HG03039 (cell line): ENCODE data around the gene ACSBG1.
A peak's percentile ranks its signal among the peaks of the same experiment; 100 is the strongest.
"Not testable (repeated sequence)": the region's sequence is repeated elsewhere in the genome, so short reads cannot be mapped to it uniquely, and the experiment has no call there.

Experiments used
- ATAC-seq: cut with Tn5 transposase; IDR thresholded peaks from one replicate; pipeline ENCODE4 v1.9.1; 2021; ENCODE audit warnings: mild to moderate bottlenecking, moderate library complexity; ENCODE audit not compliant: unreplicated experiment

ACSBG1 gene

DNA sequence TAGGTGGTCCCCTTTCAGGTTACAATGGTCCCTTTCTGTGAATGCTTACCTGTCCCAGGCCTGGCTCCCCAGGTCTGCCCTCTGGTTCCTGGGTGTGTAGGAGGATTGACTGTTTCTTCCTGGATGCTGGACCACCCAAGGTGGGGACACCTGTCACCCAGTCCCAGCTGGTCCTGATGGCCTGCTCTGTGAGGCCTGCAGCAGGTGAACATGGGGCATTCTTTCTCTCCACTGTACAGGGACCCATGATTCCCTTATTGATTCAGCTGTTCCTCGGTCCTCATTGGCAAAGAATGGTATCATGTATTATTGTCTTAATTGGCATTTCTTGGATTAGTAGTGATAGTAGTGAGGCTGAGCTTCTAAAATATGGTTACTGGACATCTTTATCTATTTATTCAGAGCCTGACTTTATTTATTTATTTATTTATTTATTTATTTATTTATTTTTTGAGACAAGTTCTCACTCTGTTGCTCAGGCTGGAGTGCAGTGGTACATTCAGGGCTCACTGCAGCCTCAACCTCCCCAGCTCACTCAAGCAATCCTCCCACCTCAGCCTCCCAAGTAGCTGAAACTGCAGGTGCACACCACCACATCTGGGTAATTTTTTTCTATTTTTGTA, 21.2 kb upstream of the ACSBG1 start:
- ATAC-seq, result no peak

DNA sequence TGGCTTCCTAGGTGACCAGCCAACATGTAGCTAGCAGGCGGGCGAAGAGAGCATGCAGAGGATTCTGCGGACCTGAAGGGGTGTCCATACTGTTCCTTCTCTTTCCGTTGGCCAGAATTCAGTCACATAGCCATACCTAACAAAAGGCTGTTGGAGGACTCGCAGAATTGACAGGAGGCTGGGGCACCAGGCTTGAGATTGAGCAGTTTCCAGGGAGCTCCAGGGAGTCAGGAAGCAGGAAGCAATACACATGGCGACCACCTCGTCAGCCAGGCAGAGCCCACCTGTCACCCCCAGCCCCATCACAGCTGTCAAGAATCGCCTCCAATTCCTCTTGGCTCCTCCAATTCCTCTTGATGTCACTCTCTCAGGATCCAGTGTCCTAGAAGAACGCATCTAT, 16.8 kb upstream of the ACSBG1 start:
- ATAC-seq, result no peak

DNA sequence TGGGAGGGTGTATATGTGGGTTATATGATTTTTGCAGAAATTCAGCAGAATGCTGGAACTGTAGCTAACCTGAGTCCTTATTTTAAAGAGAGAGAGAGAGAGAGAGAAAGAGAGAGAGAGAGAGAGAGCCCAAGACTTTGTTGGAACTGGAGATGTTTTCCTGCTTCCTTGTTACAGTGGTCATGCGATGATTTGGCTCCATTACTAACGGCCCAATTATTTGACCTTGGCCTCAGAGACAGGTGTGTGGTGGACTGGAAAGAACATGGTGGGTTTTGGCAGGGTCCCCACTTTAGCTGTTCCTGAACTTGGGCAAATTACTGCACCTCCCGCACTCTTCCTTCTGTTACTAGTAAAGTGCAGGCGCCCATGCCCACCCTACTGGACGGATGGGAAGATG, 14.8 kb upstream of the ACSBG1 start:
- no peak for ATAC-seq

DNA sequence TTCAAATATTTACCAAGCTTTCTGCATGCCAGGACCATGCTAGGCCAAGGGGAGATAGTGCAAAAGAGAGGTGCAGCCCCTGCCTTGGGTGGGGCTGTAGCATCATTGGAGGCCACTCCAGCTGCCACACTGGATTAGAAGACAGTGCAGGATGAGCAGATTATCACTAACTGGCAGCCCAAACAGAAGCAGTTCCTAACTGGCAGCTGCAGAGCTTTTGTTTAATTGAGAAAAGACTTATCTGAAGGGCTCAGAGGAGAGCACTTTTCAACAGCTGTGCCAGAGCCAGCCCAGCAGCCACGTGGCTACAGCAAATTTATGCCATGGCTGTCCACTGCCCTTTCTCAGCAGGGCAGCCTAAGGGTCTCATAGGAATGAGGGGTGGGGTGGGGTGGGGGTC, 13.5 kb upstream of the ACSBG1 start:
- ATAC-seq, result no peak

DNA sequence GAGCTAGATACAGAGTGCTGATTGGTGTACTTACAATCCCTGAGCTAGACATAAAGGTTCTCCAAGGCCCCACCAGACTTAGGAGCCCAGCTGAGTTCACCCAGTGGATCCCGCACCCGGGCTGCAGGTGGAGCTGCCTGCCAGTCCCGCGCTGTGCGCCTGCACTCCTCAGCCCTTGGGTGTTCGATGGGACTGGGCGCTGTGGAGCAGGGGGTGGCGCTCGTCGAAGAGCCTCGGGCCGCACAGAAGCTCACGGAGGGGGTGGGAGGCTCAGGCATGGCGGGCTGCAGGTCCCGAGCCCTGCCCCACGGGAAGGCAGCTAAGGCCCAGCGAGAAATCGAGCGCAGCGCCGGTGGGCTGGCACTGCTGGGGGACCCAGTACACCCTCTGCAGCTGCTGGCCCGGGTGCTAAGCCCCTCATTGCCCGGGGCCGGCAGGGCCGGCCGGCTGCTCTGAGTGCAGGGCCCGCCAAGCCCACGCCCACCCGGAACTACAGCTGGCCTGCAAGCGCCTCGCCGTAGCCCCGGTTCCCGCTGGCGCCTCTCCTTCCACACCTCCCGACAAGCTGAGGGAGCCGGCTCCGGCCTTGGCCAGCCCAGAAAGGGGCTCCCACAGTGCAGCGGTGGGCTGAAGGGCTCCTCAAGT, 11.7 kb upstream of the ACSBG1 start:
- ATAC-seq, result not testable (repeated sequence)

DNA sequence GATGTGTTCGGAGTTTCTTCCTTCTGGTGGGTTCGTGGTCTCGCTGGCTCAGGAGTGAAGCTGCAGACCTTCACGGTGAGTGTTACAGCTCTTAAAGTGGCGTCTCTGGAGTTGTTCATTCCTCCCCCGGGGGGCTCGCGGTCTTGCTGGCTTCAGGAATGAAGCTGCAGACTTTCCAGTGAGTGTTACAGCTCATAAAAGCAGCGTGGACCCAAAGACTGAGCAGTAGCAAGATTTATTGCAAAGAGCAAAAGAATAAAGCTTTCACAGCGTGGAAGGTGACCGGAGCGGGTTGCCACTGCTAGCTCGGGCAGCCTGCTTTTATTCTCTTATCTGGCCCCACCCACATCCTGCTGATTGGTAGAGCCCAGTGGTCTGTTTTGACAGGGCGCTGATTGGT, 11.0 kb upstream of the ACSBG1 start:
- ATAC-seq, result not testable (repeated sequence)

DNA sequence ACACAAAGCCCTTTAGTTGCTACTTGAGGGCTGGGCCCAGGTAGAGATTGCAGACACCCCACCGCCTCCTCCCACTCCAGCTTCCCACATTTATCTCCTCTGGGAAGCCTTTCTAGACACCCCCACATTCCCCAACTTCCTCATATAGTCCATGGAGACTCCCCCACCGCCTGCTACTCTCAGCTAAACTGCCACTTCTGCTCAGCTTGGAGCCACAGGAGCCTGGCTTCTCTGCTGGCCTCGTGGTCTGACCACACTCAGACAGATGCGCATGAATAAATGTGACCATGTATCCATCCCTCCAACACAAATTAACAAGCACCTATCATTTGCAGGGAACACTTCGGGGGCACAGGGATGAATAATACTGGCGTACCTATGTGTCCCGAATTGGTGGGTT, 10.5 kb upstream of the ACSBG1 start:
- no peak for ATAC-seq

DNA sequence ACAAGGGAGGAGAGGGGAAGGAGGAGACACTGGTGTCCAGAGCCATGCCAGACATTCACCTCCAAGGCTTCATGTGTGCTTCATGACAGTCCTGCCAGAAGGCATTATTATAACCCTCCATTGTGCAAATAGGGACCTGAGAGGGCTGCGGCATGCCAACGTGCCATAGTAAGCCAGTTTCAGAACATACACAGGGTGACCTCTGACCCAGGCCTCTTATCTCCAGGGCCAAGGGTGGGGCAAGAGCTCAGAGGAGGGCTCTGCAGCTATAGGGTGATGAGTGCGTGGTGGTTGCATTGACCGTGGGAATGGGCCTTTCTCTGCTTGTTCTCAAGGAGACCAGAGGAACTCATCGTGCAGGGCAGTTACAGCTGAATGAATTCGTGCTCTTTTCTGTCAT, 9.7 kb upstream of the ACSBG1 start:
- no peak for ATAC-seq

DNA sequence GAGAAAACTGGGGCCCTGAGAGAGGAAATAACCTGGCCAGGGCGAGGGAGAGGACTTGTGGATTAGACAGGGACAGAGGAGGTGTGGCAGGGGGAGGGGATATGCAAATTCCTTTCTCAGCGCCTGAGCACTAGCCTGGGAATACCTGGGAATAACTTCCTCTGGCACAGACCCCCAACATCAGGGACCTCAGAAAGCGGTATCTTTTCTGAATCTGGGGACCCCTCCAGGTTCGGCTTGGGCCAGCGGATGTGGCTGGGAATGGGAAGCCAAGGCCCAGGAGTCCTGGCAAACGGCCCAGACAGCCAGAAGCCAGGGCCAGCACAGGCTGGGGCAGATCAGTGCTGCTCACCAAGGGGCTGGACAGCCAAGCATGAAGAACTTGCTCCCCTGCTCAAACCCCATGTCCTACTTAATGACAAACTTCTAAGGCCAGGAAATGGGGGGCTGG, 9.2 kb upstream of the ACSBG1 start:
- no peak for ATAC-seq

DNA sequence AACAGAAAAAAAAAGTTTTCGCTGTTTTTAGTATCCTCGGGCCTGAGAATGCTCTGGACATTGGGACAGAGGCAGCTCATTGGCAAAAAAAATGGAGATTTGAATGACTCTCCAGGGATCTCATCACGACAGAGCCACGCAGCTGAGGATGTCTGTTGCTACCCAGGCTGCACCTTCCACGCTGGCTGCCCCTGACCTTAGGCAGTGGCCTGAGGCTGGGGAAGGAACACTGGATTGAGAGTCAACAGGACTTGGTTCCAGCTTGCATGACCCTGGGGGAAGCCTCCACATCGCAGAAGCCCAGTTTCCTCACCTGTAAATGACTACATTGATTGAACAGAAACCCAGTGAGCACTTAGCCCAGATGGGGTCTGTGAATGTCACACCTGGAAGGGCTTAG, 8.7 kb upstream of the ACSBG1 start:
- no peak for ATAC-seq

DNA sequence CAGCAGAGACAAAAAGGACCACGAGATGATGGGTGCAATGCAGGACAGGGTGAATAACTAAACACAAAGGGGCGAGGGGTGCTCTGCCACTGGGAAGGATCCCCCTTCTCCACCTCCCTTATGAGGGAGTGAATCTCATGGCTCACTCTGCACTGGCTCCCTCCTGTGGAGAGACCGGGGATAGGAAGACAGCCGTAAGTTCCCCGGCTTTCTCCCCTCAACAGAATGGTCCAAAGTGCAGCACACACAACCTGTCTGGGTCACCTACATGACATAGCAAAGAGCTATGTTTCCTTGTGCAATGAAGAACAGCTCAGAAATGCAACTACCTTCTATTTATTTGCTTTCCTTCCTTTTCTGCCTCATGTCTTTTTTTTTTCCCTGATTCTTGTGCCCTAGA, 7.8 kb upstream of the ACSBG1 start:
- ATAC-seq, result no peak

DNA sequence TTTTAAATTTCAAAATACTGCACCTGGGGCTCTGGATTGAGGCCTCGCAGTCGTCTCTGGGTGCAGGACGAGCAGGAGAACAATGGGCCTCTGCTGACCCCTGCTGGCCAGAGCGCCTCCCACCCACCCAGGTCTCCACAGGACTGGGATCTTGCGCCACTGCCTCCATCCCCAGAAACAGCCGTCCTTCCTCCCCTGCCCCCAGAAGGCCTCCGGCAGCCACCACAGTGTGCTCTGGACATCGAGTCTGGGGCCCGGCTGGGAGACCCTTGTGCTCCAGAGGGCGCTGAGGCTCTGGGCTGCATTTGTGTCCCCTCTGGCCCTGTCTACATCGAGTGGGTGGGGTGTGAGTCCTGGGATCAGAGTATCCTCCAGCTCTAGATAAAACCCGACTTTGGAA, 6.7 kb upstream of the ACSBG1 start:
- no peak for ATAC-seq

DNA sequence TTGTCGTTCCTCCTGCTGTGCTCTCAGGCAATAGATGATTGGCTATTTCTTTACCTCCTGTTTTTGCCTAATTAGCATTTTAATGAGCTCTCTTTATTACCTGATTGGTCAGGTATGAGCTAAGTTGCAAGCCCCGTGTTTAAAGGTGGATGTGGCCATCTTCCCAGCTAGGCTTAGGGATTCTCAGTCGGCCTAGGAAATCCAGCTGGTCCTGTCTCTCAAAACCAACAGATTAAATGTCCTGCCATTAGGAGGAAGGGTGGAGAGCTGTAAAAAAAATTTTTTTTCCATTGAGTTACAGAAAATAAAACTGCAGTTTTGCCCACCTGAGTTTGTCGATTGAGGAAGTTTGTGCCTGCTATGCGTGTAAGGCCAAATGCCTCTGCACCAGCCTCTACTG, 5.4 kb upstream of the ACSBG1 start:
- ATAC-seq, result no peak

DNA sequence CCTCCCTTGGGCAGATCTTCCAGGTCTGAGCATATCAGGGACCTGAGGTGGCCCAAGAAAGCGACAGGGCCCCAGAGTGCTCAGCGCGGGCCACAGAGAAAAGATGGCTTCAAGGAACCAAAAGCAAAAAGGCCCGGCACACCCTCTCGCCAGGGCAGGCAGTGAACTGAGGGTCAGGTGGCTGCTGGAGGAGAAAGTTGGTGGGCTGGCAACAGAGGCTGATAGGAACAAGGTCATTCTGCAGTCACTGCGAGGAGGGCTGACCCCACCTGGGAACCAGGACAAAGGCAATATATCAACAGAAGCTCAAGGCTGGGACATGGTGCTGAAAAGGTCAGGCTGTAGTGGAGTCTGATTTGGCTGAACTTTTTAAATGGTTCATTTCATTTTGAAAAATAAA, 2.8 kb upstream of the ACSBG1 start:
- ATAC-seq, result no peak

DNA sequence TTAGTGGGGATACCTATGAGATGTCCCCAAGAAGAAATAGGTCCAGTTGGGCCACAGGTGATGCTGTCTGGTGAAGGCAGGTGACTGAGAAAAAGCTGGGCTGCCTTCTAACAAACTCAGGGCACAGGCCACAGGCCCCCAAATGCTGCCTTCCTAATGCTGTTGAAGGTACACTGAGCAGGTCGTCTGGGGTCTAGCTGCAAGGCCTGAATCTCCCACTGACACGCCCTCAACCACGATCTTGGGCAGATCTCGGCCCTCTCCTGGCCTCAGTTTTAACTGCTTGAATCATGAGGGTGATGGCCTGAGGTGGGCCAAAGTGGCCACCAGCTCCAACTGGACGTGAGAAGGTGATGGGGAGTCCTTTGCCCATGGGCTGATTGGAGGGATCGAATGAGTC, 2.1 kb upstream of the ACSBG1 start:
- no peak for ATAC-seq

DNA sequence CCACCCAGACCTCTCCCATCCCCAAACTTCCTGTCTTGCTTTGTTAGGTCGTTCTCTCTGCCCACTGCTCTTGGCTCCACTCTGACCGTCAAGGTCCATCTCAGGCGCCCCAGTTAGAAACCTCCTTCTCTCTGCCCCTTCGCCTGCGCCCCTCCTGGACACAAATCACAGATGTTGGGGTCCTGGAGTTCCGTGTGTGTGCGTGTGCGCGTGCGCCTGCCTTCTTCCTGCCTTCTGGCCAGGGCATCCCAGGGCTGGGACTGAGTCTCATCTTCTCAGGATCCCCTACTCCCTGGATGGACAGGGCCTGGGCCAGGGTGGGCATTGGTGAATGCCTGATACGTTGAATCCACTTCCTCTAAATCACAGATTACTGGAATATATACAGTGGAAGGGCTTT, 869 bp downstream of the ACSBG1 start:
- ATAC-seq, result no peak

DNA sequence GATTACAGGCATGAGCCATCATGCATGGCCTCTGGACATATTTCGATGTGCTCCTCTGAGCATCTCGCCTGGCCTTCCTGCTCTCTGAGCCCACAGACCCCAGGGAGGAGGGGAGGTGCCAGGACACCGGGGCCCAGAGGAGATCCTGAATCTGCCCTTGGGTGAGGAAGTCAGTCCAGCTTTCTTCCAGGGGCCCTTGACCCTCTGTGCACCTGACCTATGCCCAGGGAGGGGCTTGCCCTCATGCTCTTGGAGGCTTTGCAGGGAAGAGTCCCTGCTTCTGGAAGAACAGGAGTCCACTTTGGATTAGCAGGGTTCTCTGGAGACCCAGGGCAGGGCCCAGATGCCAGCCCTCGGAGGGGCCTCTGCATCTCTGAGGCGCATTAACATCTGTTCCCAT, 1.4 kb downstream of the ACSBG1 start:
- ATAC-seq, result no peak

DNA sequence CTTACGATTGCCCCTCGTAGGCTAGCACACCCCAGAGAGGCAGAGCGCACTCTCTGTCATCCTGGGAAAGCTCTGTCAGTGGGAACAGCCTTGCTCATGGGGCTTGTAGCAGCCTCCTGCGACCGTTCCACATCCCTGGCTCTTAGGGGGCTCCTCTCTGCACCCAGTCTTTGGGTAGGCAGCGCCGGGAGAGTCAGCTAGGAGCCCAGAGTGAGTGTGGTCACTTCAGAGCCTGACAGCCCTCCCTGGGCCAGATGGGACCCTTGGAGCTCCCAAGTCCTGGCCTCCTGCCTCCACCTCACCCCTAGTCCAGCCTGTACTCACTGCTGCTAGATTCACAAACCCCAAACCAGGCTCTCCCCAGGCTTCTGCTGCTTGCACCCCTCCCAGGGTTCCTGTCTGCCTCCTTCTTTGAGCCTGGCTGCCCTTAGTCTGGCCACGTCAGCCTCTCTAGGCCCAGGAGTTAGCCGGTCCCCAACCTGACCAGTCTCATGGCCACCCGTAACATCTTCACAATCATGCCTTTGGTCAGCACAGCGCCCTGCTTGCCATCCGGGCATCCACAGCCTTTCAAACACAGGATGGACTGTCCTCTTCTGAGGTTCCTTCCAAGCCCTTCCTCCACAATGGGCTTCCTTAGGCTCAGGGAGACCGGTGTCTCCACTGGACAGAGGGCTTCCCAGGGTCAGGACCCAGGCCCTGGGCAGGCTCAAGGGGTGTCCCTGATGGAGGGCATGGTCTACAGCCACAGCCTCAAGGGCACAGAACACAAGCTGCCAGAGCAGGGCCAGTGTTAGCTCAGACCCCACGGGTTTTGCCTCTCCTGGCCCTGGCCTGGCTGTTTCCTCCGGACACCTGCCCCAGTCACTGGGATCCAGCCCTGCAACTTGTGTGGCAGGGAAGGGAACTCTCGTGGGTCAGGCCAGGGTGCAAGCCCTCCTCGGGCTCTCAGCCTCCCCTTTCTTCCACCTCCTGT, 4.6 kb downstream of the ACSBG1 start:
- ATAC-seq, result no peak

DNA sequence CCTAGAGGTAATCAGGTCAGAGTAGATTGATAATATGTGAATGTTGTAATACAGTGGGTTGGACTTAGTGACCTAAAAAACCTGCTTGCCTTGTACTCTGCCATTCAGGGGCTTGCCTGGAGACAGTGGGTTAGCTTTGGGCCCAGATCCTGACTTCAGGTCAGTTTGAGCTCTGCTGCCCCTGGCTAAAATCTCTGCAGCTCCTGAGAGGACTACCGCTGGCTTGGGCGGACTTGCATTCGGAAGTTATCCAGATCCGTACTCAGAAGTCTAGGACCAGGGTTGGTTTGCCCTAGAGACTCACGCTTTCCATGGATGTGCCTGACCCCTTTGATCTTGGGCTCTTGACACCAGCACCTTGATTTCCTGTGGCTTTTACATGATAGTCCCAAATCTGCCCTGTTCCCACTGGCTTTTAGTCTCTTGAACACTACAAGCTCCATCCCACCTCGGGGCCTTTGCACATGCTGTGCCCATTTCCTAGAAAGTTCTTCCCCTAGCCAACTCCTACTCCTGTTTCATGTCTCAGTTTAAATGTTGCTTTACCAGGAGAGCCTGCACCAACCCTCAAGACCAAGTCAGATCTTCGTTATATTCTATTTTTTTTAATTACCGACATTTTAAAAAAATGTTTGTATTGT, 5.9 kb downstream of the ACSBG1 start:
- no peak for ATAC-seq

DNA sequence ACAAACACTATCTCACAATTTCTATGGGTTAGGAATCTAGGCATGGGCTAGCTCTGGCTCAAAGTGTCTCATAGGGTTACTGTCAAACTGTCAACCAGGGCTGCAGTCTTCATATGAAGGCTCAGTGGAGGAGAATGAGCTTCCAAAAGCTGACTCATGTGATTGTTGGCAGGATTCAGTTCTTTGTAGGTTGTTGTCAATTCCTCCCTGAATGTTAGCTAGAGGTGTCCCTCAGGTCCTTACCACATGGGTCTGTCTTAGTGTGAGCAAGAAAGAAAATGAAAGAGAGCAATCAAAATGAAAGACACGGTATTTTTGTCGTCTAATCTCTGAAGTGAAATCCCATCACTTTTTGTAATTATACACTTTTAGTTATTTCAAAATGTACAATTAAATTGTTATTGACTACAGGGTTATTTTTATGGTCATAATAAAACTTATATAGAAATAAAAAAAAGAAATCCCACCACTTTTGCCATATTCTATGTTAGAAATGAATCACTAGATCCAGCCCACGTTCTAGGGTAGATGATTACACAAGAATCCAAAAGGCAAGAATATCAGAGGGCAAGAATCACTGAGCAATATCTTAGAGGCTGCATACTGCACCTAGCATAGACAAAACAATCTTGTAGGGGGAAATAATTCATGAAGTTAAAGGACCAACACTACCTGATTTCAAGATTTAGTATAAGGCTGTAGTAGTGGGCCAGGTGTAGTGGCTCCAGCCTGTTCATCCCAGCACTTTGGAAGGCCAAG, 8.4 kb downstream of the ACSBG1 start:
- ATAC-seq, result peak; percentile 59

DNA sequence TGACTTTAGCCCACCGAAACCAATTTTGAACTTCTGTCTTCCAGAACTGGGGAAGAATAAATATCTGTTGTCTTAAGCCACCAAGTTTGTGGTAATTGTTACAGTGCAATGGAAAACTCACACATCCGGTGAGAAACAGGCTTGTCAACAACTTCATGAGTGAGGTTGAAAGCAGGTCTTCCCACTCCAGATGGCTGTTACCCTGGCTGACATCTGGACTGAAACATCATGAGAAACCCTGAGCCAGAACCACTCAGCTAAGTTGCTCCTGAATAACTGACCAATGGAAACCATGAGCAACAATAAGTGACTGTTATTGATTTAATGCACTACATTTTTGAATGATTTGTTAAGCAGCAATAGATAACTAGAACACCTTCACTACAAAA, 10.3 kb downstream of the ACSBG1 start:
- ATAC-seq, result no peak
